Measurements from ENCODE around the gene ZSWIM3. TPM values are rescaled to one million over a fixed set of nuclear protein-coding genes. Genes with fewer than 3 reads are reported as not detected.
"Not testable (repeated sequence)": the region's sequence is repeated elsewhere in the genome, so short reads cannot be mapped to it uniquely, and the experiment has no call there.

Gene ZSWIM3
- total RNA-seq, 2 donors from 2014 or later = 5.5 to 6.4 TPM

DNA sequence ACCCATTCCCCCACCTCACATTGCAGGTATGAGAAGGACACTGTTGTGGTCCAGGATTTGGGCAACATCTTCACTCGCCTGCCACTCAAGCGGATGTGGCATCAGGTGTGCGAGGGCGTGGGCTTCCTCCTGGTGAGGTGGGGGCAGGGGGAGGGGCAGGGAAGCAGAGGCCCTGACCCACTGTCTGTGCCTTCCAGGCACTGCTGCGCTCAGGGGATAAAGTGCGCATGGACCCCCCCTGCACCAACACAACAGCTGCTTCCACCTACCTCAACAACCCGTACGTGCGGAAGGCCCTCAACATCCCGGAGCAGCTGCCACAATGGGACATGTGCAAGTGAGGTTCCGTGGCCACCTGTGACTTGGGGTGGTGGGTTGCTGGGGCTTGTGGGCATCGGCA lies 37.4 kb downstream of the ZSWIM3 start:
- Mint-ChIP-seq H3K4me3 (no peak overlapping the region), H3K4me1 (ENCODE audit: low read depth in 2 of 2) (peaks cover 11% of the 10 kb centered on the region in 2 donors), H3K27ac (no peak overlapping the region)

GRCh38 chr20:45896641-45897161 lies 39.3 kb downstream of the ZSWIM3 start:
- Mint-ChIP-seq H3K4me3 (no peak overlapping the region), H3K27ac (no peak overlapping the region), H3K27me3 (no peaks in the 10 kb centered on the region), H3K36me3 (no peaks in the 10 kb centered on the region), H3K9me3 (no peaks in the 10 kb centered on the region), H3K4me1 (ENCODE audit: low read depth in 2 of 2) (peaks cover 9 to 11% of the 10 kb centered on the region in 2 donors)
- DNase-seq (ENCODE audit: low spot score) (no peak), ATAC-seq (no peak)

More for the DNA sequence above, 37.4 kb downstream of the ZSWIM3 start:
- H3K9me3 Mint-ChIP-seq = no peaks in the 10 kb centered on the region
- ATAC-seq = no peak
- H3K36me3 Mint-ChIP-seq = no peaks in the 10 kb centered on the region
- no peaks in the 10 kb centered on the region for H3K27me3 Mint-ChIP-seq
- no peak for DNase-seq (ENCODE audit: low spot score)

- no peaks in the 10 kb centered on the region for H3K36me3 Mint-ChIP-seq
- no peaks in the 10 kb centered on the region for H3K27me3 Mint-ChIP-seq
- no peak overlapping the region for H3K4me3 Mint-ChIP-seq
- ATAC-seq = no peak
- no peak overlapping the region for H3K27ac Mint-ChIP-seq
- no peak for DNase-seq (ENCODE audit: low spot score)
- peaks cover 5 to 6% of the 10 kb centered on the region in 2 donors for H3K4me1 Mint-ChIP-seq (ENCODE audit: low read depth in 2 of 2)
- H3K9me3 Mint-ChIP-seq = no peaks in the 10 kb centered on the region
Observed at GRCh38 chr20:45897289-45897688, 39.9 kb downstream of the ZSWIM3 start.

DNA sequence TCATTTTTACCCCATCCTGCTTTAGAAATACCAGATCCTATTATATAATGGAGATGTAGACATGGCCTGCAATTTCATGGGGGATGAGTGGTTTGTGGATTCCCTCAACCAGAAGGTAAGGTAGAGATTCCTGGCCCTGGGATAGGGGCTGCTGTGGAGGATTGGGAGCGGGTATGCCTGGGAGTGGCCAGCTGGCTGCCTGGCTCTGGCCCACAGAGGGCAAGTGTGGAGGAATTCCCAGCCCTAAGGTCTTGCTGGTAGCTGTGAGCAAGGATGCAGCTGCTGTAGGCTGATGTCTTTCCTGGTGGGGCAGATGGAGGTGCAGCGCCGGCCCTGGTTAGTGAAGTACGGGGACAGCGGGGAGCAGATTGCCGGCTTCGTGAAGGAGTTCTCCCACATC lies 40.3 kb downstream of the ZSWIM3 start:
- Mint-ChIP-seq H3K4me1 (ENCODE audit: low read depth in 2 of 2) (peaks cover under 1 to 2% of the 10 kb centered on the region in 2 donors), H3K27ac (no peak overlapping the region)

GRCh38 chr20:45898285-45898684 lies 40.9 kb downstream of the ZSWIM3 start:
- DNase-seq (ENCODE audit: low spot score) = no peak
- no peaks in the 10 kb centered on the region for H3K27me3 Mint-ChIP-seq
- no peak overlapping the region for H3K27ac Mint-ChIP-seq
- no peak for ATAC-seq
- H3K4me1 Mint-ChIP-seq (ENCODE audit: low read depth in 2 of 2) = no peaks in the 10 kb centered on the region
- H3K4me3 Mint-ChIP-seq = no peak overlapping the region
- no peaks in the 10 kb centered on the region for H3K36me3 Mint-ChIP-seq
- no peaks in the 10 kb centered on the region for H3K9me3 Mint-ChIP-seq

More for the DNA sequence above, 40.3 kb downstream of the ZSWIM3 start:
- H3K9me3 Mint-ChIP-seq = no peaks in the 10 kb centered on the region
- no peaks in the 10 kb centered on the region for H3K36me3 Mint-ChIP-seq
- H3K4me3 Mint-ChIP-seq = no peak overlapping the region
- ATAC-seq = no peak
- no peaks in the 10 kb centered on the region for H3K27me3 Mint-ChIP-seq
- no peak for DNase-seq (ENCODE audit: low spot score)

GRCh38 chr20:45899046-45899835 lies 41.8 kb downstream of the ZSWIM3 start:
- Mint-ChIP-seq H3K4me3 (no peak overlapping the region), H3K27ac (peak overlapping the region in 1 of 2 donors; percentile 6), H3K4me1 (ENCODE audit: low read depth in 2 of 2) (no peaks in the 10 kb centered on the region), H3K36me3 (no peaks in the 10 kb centered on the region), H3K27me3 (no peaks in the 10 kb centered on the region), H3K9me3 (no peaks in the 10 kb centered on the region)
- DNase-seq (ENCODE audit: low spot score) (no peak), ATAC-seq (peak in 1 of 2 donors; percentile 14)

- H3K9me3 Mint-ChIP-seq; H3K36me3 Mint-ChIP-seq; DNase-seq (ENCODE audit: low spot score); H3K27me3 Mint-ChIP-seq; ATAC-seq; H3K4me3 Mint-ChIP-seq; H3K27ac Mint-ChIP-seq; H3K4me1 Mint-ChIP-seq (ENCODE audit: low read depth in 2 of 2): not testable (repeated sequence)
Observed at GRCh38 chr20:45901332-45901731, 43.9 kb downstream of the ZSWIM3 start.

- ATAC-seq (peak in 1 of 2 donors; percentile 33), DNase-seq (ENCODE audit: low spot score) (no peak)
- H3K27me3 Mint-ChIP-seq = no peaks in the 10 kb centered on the region
- H3K36me3 Mint-ChIP-seq = no peaks in the 10 kb centered on the region
- H3K4me3 Mint-ChIP-seq = no peak overlapping the region
- H3K4me1 Mint-ChIP-seq (ENCODE audit: low read depth in 2 of 2) = no peaks in the 10 kb centered on the region
- no peak overlapping the region for H3K27ac Mint-ChIP-seq
- no peaks in the 10 kb centered on the region for H3K9me3 Mint-ChIP-seq
Observed at GRCh38 chr20:45902199-45902701, 44.8 kb downstream of the ZSWIM3 start.

DNA sequence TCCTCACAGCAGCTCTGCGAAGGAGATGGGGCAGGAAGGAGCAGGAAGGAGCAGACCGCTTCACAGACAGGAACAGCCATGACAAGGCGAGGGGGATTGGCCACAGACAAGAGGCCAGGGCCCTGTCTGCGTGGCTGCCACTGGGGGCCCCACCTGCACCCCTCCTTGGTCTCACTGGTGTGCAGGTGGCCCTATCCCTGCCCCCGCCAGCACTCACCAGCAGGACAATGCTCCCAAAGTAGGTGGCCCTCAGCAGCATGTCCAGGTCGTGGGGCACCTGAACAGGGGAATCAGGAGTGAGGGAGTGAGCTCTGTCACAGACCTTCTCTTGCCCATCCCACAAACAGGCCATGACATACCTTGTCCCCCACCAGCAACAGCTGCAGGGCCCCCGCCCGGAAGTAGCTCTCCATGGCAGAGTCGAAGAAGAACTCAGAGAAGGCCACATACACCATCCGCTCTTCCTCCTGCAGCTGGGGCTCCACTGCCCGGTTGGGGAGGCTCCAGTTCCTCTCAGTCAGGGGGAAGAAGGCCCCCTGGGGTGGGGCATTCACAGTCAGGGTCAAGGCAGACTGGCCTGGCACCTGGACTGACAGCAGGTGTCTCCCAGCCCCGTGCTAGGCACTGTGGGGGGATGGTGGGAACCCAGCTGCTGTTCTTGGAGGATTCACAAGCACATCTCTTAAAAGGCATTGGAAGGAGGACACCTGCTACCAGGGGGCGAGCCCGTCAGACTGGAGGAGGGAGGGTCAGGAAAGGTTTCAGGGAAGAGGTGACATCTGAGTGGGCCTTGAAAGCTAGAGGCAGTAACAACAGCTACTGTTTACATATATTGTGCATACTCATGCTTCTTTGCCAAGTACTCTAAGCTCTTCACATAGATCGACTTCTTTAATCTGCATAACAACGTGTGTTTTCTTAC lies 47.4 kb downstream of the ZSWIM3 start:
- Mint-ChIP-seq H3K4me3 (no peak overlapping the region), H3K27ac (peak overlapping the region in 1 of 2 donors; percentile 22)

GRCh38 chr20:45905505-45906079 lies 48.2 kb downstream of the ZSWIM3 start:
- H3K27ac Mint-ChIP-seq = no peak overlapping the region
- DNase-seq (ENCODE audit: low spot score) (no peak), ATAC-seq (no peak)
- H3K36me3 Mint-ChIP-seq = no peaks in the 10 kb centered on the region
- H3K4me1 Mint-ChIP-seq (ENCODE audit: low read depth in 2 of 2) = peaks cover 3 to 9% of the 10 kb centered on the region in 2 donors
- H3K9me3 Mint-ChIP-seq = no peaks in the 10 kb centered on the region
- no peaks in the 10 kb centered on the region for H3K27me3 Mint-ChIP-seq
- H3K4me3 Mint-ChIP-seq = no peak overlapping the region

More for the DNA sequence above, 47.4 kb downstream of the ZSWIM3 start:
- no peaks in the 10 kb centered on the region for H3K36me3 Mint-ChIP-seq
- H3K27me3 Mint-ChIP-seq = no peaks in the 10 kb centered on the region
- H3K9me3 Mint-ChIP-seq = no peaks in the 10 kb centered on the region
- H3K4me1 Mint-ChIP-seq (ENCODE audit: low read depth in 2 of 2) = peaks cover 0 to 7% of the 10 kb centered on the region in 2 donors
- peak; percentile 4 to 24 for ATAC-seq
- no peak for DNase-seq (ENCODE audit: low spot score)

GRCh38 chr20:45907219-45907948 lies 50.0 kb downstream of the ZSWIM3 start:
- no peaks in the 10 kb centered on the region for H3K27me3 Mint-ChIP-seq
- no peaks in the 10 kb centered on the region for H3K36me3 Mint-ChIP-seq
- no peak overlapping the region for H3K4me3 Mint-ChIP-seq
- H3K27ac Mint-ChIP-seq = no peak overlapping the region
- ATAC-seq (no peak), DNase-seq (ENCODE audit: low spot score) (no peak)
- H3K9me3 Mint-ChIP-seq = peaks cover 2% of the 10 kb centered on the region
- peaks cover 8 to 23% of the 10 kb centered on the region in 2 donors for H3K4me1 Mint-ChIP-seq (ENCODE audit: low read depth in 2 of 2)

DNA sequence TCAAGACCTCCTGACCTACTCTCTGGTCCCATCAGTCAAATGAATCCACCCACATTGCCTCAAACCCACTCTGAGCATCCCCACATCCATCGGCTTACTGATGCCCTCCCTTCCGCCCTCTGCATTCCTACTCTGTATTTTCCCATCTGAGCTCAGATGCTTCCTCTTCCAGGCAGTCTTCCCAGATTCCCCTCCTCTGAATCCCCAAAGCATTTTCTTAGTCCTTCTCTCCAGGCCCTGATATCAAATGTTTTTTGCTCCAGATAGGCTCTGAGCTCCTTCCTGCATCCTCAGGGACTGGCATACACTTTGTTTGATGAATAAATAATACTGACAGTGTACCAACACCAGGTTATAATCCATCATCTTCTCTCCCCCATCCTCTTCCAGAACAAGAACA lies 50.7 kb downstream of the ZSWIM3 start:
- H3K27ac Mint-ChIP-seq = peak overlapping the region in 1 of 2 donors; percentile 18
- no peaks in the 10 kb centered on the region for H3K36me3 Mint-ChIP-seq
- DNase-seq (ENCODE audit: low spot score) = no peak
- no peaks in the 10 kb centered on the region for H3K27me3 Mint-ChIP-seq
- peaks cover 2% of the 10 kb centered on the region for H3K9me3 Mint-ChIP-seq
- no peak overlapping the region for H3K4me3 Mint-ChIP-seq
- H3K4me1 Mint-ChIP-seq (ENCODE audit: low read depth in 2 of 2) = peaks cover 8 to 25% of the 10 kb centered on the region in 2 donors
- no peak for ATAC-seq

DNA sequence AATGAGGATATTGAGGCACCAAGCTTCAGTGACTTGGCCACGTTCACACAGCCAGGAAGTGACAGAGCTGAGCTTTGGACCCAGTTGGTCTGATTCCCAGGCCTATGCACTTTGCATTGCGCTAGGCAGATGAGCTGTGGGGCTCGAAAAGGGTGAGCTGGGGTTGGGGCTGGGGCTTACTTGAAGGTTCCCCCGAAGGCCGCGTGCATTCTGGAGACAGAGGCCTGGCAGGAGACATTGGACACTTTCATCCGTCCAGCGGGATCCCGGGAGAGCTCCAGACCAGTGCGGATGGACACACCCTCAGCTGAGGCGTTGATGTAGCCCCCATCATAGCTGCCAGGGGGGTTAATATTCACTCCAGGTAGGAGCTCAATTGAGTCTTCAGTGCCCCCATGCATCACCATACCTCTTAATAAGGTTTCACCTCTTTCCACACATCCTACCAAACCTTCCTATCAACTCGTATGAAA lies 52.0 kb downstream of the ZSWIM3 start:
- Mint-ChIP-seq H3K4me1 (ENCODE audit: low read depth in 2 of 2) (peaks cover 8 to 25% of the 10 kb centered on the region in 2 donors), H3K9me3 (peaks cover 2% of the 10 kb centered on the region), H3K27ac (no peak overlapping the region), H3K36me3 (no peaks in the 10 kb centered on the region), H3K27me3 (peaks cover 0 to 2% of the 10 kb centered on the region in 2 donors), H3K4me3 (no peak overlapping the region)
- no peak for DNase-seq (ENCODE audit: low spot score)
- ATAC-seq = no peak

All from natural killer cell treated with Interleukin-12 subunit alpha and Interleukin-12 subunit beta and Interleukin-15 and Interleukin-18, amount 100 ng/mL, for 72 hours (primary cell).